Sigmoid colon (tissue), 7 donors: ENCODE results near the gene BRPF1. TPM values are rescaled to one million over a fixed set of nuclear protein-coding genes. Genes with fewer than 3 reads are reported as not detected.

Experiments used
- DNase-seq: peaks from one replicate; pipeline ENCODE4 v3.0.0-alpha.2; 2019
- H3K27ac ChIP-seq, 4 donors: fragments of 200-600 bp; sonication (generic); one replicate each; pipeline ENCODE4 v1.5.1; 2016 to 2019; ENCODE audit warnings: mild to moderate bottlenecking in 1 of 4
- H3K27me3 ChIP-seq, 3 donors: fragments of 200-600 bp; sonication (generic); one replicate each; pipeline ENCODE4 v1.5.1; 2019; ENCODE audit warnings: mild to moderate bottlenecking in 1 of 3
- H3K36me3 ChIP-seq, 4 donors: fragments of 200-600 bp; sonication (generic); one replicate each; pipeline ENCODE4 v1.5.1; 2016 to 2019
- H3K4me1 ChIP-seq, 4 donors: fragments of 200-600 bp; sonication (generic); one replicate each; pipeline ENCODE4 v1.5.1; 2017 to 2019
- H3K4me3 ChIP-seq, 4 donors: fragments of 200-600 bp; sonication (generic); one replicate each; pipeline ENCODE4 v1.5.1; 2017 to 2019; ENCODE audit warnings: mild to moderate bottlenecking in 2 of 4, moderate library complexity in 1 of 4
- H3K9me3 ChIP-seq, 4 donors: fragments of 200-600 bp in 3 of 4; sonication (generic) in 3 of 4; one replicate each; pipeline versions ENCODE4 v1.5.1 to v1.6.1; 2013 to 2019
- CTCF ChIP-seq, 4 experiments: fragments of 450-650 bp in 3 of 4; fragments of 200-600 bp in 1 of 4; IDR thresholded peaks; one replicate each; pipeline ENCODE4 v1.5.1; 2016 to 2019; ENCODE audit warnings: antibody characterized with exemption in 4 of 4, mild to moderate bottlenecking in 3 of 4, moderate library complexity in 2 of 4
- EP300 ChIP-seq, 4 donors: sonication (generic); formaldehyde crosslinking; IDR thresholded peaks; one replicate each; pipeline ENCODE4 v1.6.1; 2017; ENCODE audit warnings: antibody characterized with exemption in 4 of 4
- POLR2A ChIP-seq, 2 donors: fragments of 450-650 bp; IDR thresholded peaks; one replicate each; pipeline ENCODE4 v1.6.1; 2016; ENCODE audit warnings: antibody characterized with exemption in 2 of 2, mild to moderate bottlenecking in 2 of 2, moderate library complexity in 2 of 2
- POLR2AphosphoS5 ChIP-seq, 4 donors: sonication (generic); formaldehyde crosslinking; IDR thresholded peaks; one replicate each; pipeline ENCODE4 v1.6.1; 2017; ENCODE audit warnings: antibody characterized with exemption in 4 of 4
- WGBS, 2 donors: extraction: QIAGEN DNeasy Blood & Tissue Kit; methylation state at CpG; one replicate each; pipeline ENCODE4 v1.1.7; 2013; 5-methylcytosine and 5-hydroxymethylcytosine counted together
- intact Hi-C: fragments of 100-400 bp; cut with DNase I; formaldehyde crosslinking; loops from one replicate; pipeline ENCODE4 v1.15.1; 2023
- polyA plus RNA-seq, 3 donors: library from polyadenylated mRNA; stranded (reverse); fragments of 200-250 nt; gene quantifications; one replicate each; pipeline ENCODE4 v1.2.3, GENCODE V29; 2013
- total RNA-seq, 4 donors: library from RNA; depleted of rRNA; stranded (reverse); fragments of >200 nt; gene quantifications; one replicate each; pipeline ENCODE4 v1.1.0, GENCODE V29; 2016
- donor health status: healthy with polysubstance abuse.
- donor health status: Bipolar disorder and iron deficiency.
- donor health status: healthy.

Gene BRPF1
- total and polyA plus RNA-seq, 7 donors, result 3.5 to 18.6 (median 12.6) TPM

GRCh38 chr3:9754678-9755077 lies 23.1 kb downstream of the BRPF1 start:
- H3K27me3 ChIP-seq, result no peaks in the 10 kb centered on the region
- 79% methylated on average over 8 of the region's 8 CpGs for WGBS, 2 donors
- DNase-seq, result no peak
- H3K4me1 ChIP-seq, result peaks cover 0 to 20% (median 19%) of the 10 kb centered on the region in 4 donors
- TF ChIP-seq EP300 (IDR thresholded peaks at IDR 0.05) (no peak), POLR2AphosphoS5 (IDR thresholded peaks at IDR 0.05) (no peak), POLR2A (IDR thresholded peaks at IDR 0.05) (no peak), CTCF (IDR thresholded peaks at IDR 0.05) (no peak)
- no peak overlapping the region for H3K4me3 ChIP-seq
- peaks cover 15 to 84% (median 41%) of the 10 kb centered on the region in 4 donors for H3K36me3 ChIP-seq
- peak overlapping the region in 2 of 4 donors; percentile 16 to 23 for H3K27ac ChIP-seq
- H3K9me3 ChIP-seq, result no peaks in the 10 kb centered on the region
- intact Hi-C loops, result no loop called here

GRCh38 chr3:9757427-9757826 lies 25.9 kb downstream of the BRPF1 start:
- Histone ChIP-seq H3K27ac (no peak overlapping the region), H3K27me3 (no peaks in the 10 kb centered on the region), H3K9me3 (no peaks in the 10 kb centered on the region), H3K4me3 (no peak overlapping the region), H3K36me3 (peaks cover 12 to 98% (median 46%) of the 10 kb centered on the region in 4 donors), H3K4me1 (peaks cover 0 to 6% (median 0%) of the 10 kb centered on the region in 4 donors)
- 92 to 93% methylated on average over 13 of the region's 13 CpGs for WGBS, 2 donors
- TF ChIP-seq CTCF (IDR thresholded peaks at IDR 0.05), result no peak
- TF ChIP-seq POLR2A (IDR thresholded peaks at IDR 0.05), result no peak
- no peak for TF ChIP-seq EP300 (IDR thresholded peaks at IDR 0.05)
- TF ChIP-seq POLR2AphosphoS5 (IDR thresholded peaks at IDR 0.05), result no peak
- intact Hi-C loops, result no loop called here
- DNase-seq, result no peak

- no peak for DNase-seq
- TF ChIP-seq CTCF (IDR thresholded peaks at IDR 0.05), result no peak
- TF ChIP-seq POLR2A (IDR thresholded peaks at IDR 0.05), result no peak
- TF ChIP-seq EP300 (IDR thresholded peaks at IDR 0.05), result no peak
- TF ChIP-seq POLR2AphosphoS5 (IDR thresholded peaks at IDR 0.05), result no peak
- no peaks in the 10 kb centered on the region for H3K27me3 ChIP-seq
- no peaks in the 10 kb centered on the region for H3K9me3 ChIP-seq
- intact Hi-C loops, result no loop called here
- no peaks in the 10 kb centered on the region for H3K4me1 ChIP-seq
- 97% methylated on average over 10 of the region's 10 CpGs for WGBS, 2 donors
- H3K36me3 ChIP-seq, result peaks cover 4 to 86% (median 37%) of the 10 kb centered on the region in 4 donors
- H3K27ac ChIP-seq, result no peak overlapping the region
- H3K4me3 ChIP-seq, result no peak overlapping the region
Measured at GRCh38 chr3:9760779-9761505, 29.4 kb downstream of the BRPF1 start.

GRCh38 chr3:9761919-9762318 lies 30.4 kb downstream of the BRPF1 start:
- intact Hi-C loops, result no loop called here
- no peak for DNase-seq
- peaks cover 0 to 3% (median under 1%) of the 10 kb centered on the region in 4 donors for H3K4me1 ChIP-seq
- TF ChIP-seq POLR2AphosphoS5 (IDR thresholded peaks at IDR 0.05), result no peak
- TF ChIP-seq POLR2A (IDR thresholded peaks at IDR 0.05), result no peak
- no peak for TF ChIP-seq EP300 (IDR thresholded peaks at IDR 0.05)
- no peak for TF ChIP-seq CTCF (IDR thresholded peaks at IDR 0.05)
- no peaks in the 10 kb centered on the region for H3K9me3 ChIP-seq
- H3K36me3 ChIP-seq, result peaks cover 0 to 79% (median 27%) of the 10 kb centered on the region in 4 donors
- 94 to 95% methylated on average over 5 of the region's 5 CpGs for WGBS, 2 donors
- no peak overlapping the region for H3K4me3 ChIP-seq
- H3K27me3 ChIP-seq, result no peaks in the 10 kb centered on the region
- H3K27ac ChIP-seq, result no peak overlapping the region
